Epithelial cell of prostate (primary cell): ENCODE data around the gene DCAF12.

Source experiments
- DNase-seq: peaks from one replicate; pipeline ENCODE4 v3.0.0-alpha.2; 2011; ENCODE audit warnings: low read depth, low spot score
- H3K27ac ChIP-seq: fragments of 450-650 bp; 2 replicates; pipeline ENCODE4 v1.5.1; 2017; ENCODE audit warnings: mild to moderate bottlenecking

The DCAF12 gene

DNA sequence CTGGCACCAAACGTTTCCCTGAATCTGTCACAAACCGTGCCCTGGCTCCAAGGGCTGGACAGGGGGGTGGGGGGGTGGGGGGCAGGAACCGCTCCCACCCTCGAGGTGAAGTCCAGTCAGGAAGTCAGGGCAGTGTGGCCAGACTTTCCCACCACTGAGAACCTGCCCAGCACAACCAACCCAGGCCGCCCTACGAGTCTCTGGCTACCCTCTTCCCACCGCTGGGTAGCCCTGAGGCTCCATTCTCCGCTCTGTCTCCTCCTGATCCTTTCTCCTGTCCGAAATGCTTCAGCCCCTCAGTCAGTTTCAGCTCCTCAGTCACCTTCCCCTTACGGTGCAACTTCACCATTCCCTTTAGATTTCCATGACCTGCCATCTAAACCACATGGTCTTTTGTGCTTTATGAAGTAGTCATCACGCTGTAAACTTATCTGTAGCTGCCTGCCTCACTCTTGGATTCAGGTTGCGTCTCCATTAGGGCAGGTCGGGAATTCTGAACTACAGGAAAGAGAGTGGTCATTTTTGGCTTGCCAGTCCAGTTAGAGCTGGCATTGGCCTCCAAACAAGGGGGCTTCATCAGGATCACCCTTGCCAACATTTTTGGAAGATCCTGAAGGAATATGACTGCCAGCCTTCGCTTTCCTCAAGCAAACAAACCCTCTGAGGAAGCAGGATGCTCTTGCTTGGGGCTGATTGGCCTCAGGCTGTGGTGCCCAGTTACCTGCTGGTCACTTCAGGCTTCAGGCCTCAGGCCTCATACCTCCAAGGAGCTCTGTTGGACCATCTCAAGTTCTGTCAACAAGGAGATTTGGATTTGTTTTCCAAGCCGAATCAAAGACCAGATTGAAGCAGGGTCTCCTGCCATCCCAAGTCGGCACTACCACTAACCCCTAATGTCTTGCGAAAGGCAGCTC, 794 bp upstream of the DCAF12 start:
- peak overlapping the region; percentile 87 for H3K27ac ChIP-seq
- DNase-seq = no peak

DNA sequence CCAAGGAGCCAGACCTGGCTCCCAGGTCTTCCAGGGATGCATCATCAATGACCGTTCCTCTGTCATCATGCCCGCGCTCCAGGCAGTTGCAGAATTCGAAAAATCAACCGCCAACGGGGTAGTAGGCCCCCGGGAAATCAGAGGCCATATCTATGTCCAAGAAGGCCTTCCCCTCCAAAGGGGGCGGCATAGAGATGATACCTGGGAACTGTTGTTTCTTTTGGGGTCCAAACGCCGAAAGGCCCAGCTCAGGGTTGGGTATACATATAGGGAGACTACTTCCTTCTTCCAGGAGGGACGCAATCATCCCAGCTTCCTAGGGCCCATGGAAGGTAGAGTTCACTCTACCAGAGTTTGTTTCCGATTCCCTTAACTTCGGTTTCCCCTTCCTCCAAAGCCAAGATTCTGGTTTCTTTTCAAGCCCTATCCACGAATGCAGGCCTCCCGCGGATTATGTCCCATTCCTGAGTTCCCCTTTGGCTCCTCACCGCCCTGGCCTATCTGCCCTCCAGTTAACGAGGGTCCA, 754 bp downstream of the DCAF12 start:
- H3K27ac ChIP-seq = peak overlapping the region; percentile 87
- no peak for DNase-seq

DNA sequence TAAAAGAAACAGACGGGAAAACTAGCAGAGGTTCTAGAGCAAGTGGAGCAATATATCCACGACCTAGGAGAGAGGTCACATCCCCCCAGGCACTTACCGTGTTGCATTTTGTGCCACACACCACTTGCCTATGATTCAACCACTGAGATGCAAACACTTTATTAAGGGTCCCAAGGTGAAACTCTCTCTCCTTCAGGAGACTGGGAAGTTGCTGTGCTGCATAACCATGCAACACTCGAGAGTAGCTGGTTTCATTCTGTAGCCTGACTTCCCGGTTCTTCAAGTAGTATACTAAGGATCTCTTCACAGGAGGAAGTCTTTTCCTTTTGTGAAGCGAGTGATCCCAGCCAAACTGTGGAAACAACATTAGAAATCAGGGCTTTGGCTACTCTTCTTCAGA, 1.6 kb downstream of the DCAF12 start:
- no peak for DNase-seq
- peak overlapping the region; percentile 87 for H3K27ac ChIP-seq

DNA sequence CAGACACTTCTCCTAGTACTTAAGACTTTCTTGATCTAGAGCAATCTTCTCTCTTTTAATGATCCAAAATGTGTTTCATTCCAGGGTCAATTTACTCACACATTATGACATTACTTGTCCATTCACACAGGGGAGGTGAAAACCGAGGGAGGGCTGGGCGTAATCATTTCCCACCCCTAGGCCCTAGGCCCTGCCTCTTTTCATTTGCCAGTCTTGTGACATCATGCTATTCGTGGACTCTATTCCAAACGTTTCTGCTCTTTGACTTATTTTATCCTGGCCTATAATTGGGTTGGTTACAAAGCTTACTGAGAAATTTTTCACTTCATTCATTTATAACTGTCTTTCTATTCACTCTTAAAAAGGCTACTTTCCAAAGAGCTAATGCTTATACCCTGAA, 2.4 kb downstream of the DCAF12 start:
- H3K27ac ChIP-seq = no peak overlapping the region
- no peak for DNase-seq

DNA sequence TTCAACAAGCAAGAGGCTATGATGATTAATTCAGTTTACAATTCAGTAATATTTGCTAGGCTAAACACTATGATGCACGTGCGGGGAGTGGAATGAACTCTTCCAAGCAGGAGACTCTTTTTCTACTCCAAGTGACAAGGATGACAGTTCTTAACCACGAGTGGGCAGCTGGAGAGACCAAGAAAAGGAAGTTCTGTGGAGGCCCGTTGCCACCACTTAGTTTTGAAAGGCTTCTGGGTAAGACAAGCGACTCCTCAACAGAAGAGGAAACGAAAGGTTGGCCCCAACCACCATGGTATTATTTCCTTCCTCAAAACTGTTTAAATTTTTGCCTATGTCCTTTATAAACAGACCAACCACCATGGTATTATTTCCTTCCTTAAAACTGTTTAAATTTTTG, 2.8 kb downstream of the DCAF12 start:
- no peak overlapping the region for H3K27ac ChIP-seq
- no peak for DNase-seq

DNA sequence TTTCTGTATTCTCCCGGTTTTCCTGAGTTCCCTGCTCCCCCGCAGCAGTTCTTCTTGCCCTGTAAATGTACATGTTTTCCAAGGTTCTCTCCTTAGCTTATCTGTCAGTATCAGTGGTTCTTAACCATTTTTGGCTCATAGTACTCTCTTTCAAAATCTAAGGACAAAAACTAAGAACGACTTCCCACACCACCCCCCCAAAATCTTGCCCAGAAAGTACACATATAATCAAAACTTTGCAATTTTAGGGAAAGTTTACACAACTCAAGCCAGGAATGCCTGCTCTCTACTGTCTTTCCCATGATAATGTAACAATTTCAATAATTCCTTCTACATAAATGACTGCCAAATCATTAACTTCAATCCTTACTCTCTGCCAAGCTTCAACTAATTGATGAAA, 4.5 kb downstream of the DCAF12 start:
- no peak for DNase-seq

DNA sequence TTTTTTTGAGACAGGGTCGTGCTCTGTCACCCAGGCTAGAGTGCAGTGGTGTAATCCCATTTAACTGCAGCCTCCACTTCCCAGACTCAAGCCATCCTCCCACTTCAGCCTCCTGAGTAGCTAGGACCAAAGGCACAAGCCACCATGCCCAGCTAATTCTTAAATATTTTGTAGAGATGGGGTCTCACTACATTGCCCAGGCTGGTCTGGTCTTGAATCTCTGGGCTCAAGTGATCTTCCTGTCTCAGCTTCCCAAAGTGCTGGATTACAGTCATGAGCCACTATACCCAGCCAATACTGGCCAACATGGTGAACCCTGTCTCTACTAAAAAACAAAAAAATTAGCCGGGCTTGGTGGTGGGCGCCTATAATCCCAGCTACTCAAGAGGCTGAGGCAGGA, 6.8 kb downstream of the DCAF12 start:
- DNase-seq = no peak

More for the DNA sequence above, 4.5 kb downstream of the DCAF12 start:
- no peak overlapping the region for H3K27ac ChIP-seq

DNA sequence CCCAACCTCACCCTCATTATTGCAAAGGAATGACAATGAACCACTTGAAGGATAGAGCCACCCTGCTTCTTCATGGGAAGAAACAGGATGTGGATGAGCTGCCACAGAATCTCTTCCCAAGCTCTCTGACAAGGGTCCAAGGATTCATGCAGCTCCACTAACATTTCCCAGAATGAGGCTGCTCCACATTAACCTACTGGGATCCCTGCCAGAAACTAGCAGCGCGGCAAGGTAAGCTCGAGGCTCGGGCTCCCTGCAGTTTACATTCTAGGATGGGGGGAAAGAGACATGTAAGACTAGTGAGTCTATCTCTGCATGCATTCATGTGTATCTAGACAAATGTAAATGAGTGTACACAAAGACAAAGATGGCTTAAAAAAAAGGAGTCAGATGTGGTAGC, 12.1 kb downstream of the DCAF12 start:
- no peak for DNase-seq
- H3K27ac ChIP-seq = no peak overlapping the region

More for the DNA sequence above, 6.8 kb downstream of the DCAF12 start:
- no peak overlapping the region for H3K27ac ChIP-seq

DNA sequence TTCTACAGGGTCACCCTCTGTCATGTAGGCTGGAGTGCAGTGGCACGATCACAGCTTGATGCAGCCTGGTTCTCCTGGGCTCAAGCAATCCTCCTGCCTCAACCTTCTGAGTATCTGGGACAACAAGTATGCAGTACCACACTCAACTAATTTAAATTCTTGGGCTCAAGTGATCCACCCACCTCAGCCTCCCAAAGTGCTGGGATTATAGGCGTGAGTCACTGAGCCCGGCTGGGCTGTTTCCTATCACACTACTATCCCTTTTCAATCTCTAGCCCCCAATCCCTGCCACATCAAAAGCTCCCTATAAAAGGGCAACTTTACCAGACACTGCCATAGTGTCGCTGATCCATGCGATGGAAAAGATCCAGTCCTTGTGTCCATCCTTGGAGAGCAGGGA, 20.4 kb downstream of the DCAF12 start:
- no peak for DNase-seq
- no peak overlapping the region for H3K27ac ChIP-seq

DNA sequence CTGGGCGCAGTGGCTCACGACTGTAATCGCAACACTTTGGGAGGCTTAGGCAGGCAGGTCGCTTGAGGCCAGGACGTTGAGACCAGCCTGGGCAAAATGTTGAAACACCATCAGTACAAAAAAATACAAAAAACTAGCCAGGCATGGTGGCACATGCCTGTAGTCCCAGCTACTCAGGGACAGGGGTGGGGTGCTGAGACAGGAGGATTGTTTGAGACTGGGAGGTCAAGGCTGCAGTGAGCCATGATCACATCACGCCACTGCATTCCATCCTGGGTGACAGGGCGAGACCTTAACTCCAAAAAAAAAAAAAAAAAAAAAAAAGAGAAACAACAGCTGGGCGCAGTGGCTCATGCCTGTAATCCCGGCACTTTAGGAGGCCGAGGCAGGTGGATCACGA, 23.7 kb downstream of the DCAF12 start:
- no peak for DNase-seq
- no peak overlapping the region for H3K27ac ChIP-seq

DNA sequence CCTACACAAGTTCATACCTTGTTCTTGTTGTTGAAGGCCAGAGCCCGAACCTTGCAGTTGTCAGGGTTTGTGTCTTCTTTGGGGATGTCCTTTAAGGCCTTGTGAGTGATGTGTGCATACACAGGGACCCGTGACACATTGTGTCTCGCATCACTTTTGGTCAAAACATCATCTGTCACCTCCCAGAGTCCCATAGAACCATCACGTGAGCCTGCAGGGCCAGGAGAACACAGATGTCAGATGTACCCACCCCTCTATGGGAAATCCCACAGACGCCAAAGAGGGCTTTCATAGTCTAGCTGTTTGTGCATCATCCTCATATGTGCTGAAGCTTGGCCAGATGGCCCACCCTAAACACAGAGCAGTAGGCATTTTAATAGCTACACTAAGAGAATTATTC, 28.2 kb downstream of the DCAF12 start:
- no peak for DNase-seq
- no peak overlapping the region for H3K27ac ChIP-seq

DNA sequence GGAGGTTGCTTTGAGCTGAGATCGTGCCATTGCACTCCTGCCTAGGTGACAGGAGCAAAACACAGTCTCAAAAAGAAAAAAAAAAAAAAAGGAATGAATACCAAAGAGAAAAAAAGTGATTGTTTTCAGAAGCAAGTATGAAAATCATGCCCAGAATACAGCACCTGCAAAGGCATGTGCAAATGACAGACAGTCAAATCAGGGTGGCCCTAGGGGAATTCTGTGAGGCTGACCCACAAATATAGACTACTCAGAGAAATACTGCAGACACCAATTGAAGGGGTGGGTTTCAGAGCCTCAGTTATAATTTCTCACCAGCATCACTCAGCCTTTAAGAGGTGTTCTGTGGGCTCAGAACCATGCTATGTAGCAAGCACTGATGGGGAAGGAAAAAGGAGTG, 28.6 kb downstream of the DCAF12 start:
- DNase-seq = no peak
- H3K27ac ChIP-seq = no peak overlapping the region

DNA sequence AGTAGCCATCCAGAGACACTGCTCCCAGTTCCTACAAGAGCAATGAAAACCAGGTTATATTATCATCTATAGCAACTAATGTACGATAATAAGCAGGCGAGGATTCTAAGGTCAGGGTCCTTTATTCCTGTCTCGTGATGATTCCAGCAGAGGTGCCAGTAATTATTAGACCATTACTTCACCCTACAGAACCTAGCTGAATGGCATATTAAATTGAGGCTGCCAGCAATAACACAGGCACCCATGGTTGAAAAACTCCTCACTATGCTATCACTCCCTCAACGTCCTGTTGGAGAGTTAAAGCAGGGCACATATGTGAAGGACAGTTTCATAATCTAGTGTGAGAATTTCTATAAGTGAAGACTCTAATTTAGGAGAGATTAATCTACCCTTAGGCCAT, 29.7 kb downstream of the DCAF12 start:
- no peak overlapping the region for H3K27ac ChIP-seq
- no peak for DNase-seq

DNA sequence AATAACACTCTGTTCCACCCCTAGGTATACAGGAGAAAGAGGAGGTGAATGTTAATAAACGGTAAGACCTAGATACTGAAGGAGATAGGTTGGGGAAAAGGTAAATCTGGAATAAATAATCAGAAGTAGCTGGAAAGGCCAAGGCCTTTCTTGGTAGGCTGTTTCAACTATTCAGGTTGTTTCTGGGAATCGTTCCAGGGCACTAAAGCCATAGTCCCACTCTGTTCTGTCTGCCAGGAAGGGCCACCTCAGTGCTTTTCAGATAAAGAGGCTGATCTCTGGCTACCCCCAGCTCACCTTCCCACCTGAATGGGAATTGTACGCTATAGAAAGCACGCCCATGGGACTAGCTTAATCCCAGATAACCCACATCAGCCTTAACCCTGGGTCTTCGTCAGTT, 32.9 kb downstream of the DCAF12 start:
- DNase-seq = no peak
- no peak overlapping the region for H3K27ac ChIP-seq

DNA sequence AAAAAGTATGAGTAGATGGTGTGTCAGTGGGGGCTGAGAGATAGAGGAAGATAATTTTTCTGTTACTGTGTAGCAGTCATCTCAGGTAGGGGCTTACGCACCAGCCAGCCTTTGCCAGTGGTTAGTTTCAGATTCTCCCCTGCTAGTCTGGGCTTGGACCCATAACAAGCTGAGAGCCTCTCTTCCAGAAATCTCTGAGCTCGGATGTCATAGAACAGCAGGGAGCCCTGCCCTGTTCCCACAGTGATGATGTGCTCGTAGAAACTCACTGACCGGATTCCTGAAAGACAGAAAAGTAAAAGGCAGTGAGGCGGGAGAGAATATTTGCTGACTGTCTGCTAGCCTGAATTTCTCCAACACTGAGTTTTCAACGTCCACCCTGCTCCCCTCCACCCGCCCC, 37.2 kb downstream of the DCAF12 start:
- no peak overlapping the region for H3K27ac ChIP-seq
- no peak for DNase-seq

DNA sequence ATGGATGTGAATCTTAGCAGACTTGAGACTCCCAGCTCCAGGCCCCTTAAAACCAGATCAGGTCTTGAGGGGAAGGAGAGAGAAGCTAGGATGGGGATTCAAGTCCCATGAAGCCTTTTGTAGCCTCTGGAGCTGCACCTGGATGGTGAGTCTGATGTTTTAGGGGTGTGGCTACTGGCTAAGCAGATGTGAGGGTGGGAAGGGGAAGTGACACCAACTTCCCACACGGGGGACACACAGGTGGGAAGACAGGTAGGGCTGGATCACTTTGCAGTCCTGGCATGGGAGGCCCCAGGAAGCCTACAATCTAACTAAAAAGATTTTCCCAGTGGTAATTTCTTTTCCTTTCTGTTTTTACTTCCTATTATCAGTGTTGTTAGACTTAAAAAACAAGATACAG, 39.1 kb downstream of the DCAF12 start:
- no peak for DNase-seq
- H3K27ac ChIP-seq = no peak overlapping the region

DNA sequence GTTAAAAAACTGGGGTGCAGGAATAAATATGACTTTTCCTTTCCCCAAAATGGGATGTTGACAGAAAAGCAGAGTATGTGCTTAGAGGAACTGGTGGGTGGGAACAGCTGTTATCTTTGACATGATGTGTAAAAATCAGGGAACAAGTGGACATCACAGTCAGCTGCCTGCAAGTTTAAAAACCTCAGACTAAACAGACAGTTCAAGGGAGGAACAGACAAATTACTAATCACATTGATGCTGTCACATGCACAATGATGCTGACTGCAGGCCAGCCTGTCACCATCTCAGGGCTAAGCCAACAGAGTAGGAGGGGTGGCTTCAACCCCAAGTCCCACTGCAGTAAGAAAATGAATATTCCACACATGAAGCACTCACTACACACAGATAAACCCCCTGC, 39.6 kb downstream of the DCAF12 start:
- DNase-seq = no peak
- H3K27ac ChIP-seq = no peak overlapping the region

DNA sequence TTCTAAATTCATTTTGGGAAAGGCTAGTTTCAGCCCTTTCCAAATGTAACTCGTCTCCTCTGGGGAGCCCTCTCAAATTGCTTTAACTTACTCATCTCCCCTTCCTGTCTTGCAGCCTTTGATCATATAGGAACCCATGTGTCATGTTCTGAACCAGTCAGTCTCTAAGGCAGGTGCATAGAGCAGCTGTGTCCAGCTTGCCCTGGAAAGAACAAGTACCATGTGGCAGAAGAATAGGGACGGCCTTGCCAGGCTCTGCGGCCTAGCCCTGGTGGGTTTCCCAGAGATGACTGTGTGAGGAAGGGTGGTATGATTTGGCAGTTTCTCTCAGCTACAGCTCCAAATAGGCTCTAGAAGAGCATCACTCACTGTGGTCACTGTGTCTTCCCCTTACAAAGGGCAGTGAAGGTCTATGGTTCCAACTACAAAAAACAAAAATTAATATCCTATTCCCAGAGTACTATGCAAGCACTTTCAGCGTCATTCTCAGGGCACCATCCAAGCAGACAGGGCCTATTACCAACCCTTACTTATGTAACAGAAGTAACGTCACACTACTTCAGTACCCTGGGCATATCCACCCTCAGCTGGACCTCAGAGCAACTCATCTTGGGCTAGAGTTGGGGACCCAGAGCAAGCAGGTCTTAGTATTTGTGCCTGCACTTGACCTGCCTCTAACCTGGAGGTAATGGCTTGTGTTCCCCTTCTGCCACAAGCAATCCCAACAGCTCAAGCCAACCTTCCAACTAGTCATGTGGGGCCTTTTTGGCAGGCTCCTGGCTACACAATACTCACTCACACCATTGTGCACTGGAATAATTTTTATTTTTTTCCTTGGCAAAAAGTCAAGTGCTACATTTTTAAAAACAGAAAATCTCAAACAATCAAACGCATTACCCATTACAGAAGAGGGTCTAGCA, 40.7 kb downstream of the DCAF12 start:
- no peak for DNase-seq

DNA sequence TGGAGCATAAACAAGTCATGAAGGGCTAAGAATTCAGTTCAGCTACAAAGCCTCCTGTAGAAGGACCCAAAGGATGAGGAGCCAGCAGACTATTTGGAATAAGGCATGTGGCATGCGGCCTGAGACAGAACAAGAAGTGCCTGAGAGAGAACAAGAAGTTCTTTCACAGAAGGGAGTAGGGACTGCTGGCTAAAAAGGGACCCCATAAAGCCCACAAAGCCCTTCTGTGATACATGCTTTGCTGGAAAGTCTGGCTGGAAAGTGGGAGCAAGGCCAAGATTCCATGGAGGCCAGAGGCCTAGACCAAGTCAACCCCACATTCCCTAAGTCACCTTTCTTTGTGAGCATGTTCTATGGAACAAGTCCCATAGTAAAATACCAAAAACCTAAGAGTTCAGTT, 41.9 kb downstream of the DCAF12 start:
- no peak overlapping the region for H3K27ac ChIP-seq
- no peak for DNase-seq

More for the DNA sequence above, 40.7 kb downstream of the DCAF12 start:
- H3K27ac ChIP-seq = no peak overlapping the region

DNA sequence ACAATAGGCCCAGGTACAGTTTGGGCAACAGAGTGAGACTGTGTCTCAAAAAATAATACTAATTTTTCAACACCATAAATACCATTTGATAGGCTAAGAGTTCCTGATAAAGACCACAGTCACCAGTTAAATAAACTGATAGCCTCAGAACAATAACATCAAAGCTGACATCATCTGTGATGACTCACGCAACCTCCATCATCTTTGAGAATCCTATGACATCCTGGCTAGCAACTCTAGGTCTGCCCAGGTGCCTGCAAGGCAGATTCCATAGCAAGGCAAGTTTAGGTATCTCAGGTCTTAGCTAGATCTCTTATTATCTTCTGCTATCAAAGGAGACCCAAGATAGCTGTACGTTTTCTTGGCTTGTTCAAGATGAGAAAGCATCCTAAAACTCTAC, 47.3 kb downstream of the DCAF12 start:
- H3K27ac ChIP-seq = no peak overlapping the region
- DNase-seq = peak; percentile 46
